LHCN-M2 (cell line): Measurements from ENCODE around the gene TCERG1L. TPM values are rescaled to one million over a fixed set of nuclear protein-coding genes. Genes with fewer than 3 reads are reported as not detected.

Experiments
- DNase-seq: peaks from one replicate; pipeline ENCODE4 v3.0.0-alpha.2; 2012; ENCODE audit warnings: low read depth
- total RNA-seq: library from RNA; depleted of rRNA; stranded (reverse); fragments of >200 nt; gene quantifications from 2 replicates; pipeline ENCODE4 v1.2.3, GENCODE V29; 2014

Gene TCERG1L
- total RNA-seq, 1 experiment from 2014 or later, result not detected

GRCh38 chr10:131126321-131127137 lies 185.0 kb downstream of the TCERG1L start:
- DNase-seq, result no peak

GRCh38 chr10:131125511-131126225 lies 185.9 kb downstream of the TCERG1L start:
- no peak for DNase-seq

GRCh38 chr10:131124945-131125344 lies 186.6 kb downstream of the TCERG1L start:
- no peak for DNase-seq

- DNase-seq, result no peak
Measured at GRCh38 chr10:131123496-131123895, 188.0 kb downstream of the TCERG1L start.

- DNase-seq, result no peak
Measured at GRCh38 chr10:131121511-131122035, 189.9 kb downstream of the TCERG1L start.

- DNase-seq, result no peak
Measured at GRCh38 chr10:131119626-131120355, 191.7 kb downstream of the TCERG1L start.

- no peak for DNase-seq
Measured at GRCh38 chr10:131117416-131118212, 193.9 kb downstream of the TCERG1L start.

GRCh38 chr10:131116991-131117375 lies 194.5 kb downstream of the TCERG1L start:
- no peak for DNase-seq

- DNase-seq, result no peak
Measured at GRCh38 chr10:131116216-131116990, 195.1 kb downstream of the TCERG1L start.

- DNase-seq, result no peak
Measured at GRCh38 chr10:131115801-131116200, 195.7 kb downstream of the TCERG1L start.

GRCh38 chr10:131115321-131115720 lies 196.2 kb downstream of the TCERG1L start:
- DNase-seq, result no peak

GRCh38 chr10:131114846-131115245 lies 196.7 kb downstream of the TCERG1L start:
- no peak for DNase-seq

GRCh38 chr10:131113709-131114291 lies 197.7 kb downstream of the TCERG1L start:
- no peak for DNase-seq

GRCh38 chr10:131113165-131113564 lies 198.4 kb downstream of the TCERG1L start:
- no peak for DNase-seq

- DNase-seq, result no peak
Measured at GRCh38 chr10:131112691-131113090, 198.8 kb downstream of the TCERG1L start.

GRCh38 chr10:131111471-131112080 lies 199.9 kb downstream of the TCERG1L start:
- no peak for DNase-seq

GRCh38 chr10:131111007-131111406 lies 200.5 kb downstream of the TCERG1L start:
- DNase-seq, result no peak

GRCh38 chr10:131110241-131110783 lies 201.2 kb downstream of the TCERG1L start:
- DNase-seq, result no peak

- no peak for DNase-seq
Measured at GRCh38 chr10:131109726-131110125, 201.8 kb downstream of the TCERG1L start.
